Measurements from ENCODE around the gene FST.

FST gene, protein sequence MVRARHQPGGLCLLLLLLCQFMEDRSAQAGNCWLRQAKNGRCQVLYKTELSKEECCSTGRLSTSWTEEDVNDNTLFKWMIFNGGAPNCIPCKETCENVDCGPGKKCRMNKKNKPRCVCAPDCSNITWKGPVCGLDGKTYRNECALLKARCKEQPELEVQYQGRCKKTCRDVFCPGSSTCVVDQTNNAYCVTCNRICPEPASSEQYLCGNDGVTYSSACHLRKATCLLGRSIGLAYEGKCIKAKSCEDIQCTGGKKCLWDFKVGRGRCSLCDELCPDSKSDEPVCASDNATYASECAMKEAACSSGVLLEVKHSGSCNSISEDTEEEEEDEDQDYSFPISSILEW

DNA sequence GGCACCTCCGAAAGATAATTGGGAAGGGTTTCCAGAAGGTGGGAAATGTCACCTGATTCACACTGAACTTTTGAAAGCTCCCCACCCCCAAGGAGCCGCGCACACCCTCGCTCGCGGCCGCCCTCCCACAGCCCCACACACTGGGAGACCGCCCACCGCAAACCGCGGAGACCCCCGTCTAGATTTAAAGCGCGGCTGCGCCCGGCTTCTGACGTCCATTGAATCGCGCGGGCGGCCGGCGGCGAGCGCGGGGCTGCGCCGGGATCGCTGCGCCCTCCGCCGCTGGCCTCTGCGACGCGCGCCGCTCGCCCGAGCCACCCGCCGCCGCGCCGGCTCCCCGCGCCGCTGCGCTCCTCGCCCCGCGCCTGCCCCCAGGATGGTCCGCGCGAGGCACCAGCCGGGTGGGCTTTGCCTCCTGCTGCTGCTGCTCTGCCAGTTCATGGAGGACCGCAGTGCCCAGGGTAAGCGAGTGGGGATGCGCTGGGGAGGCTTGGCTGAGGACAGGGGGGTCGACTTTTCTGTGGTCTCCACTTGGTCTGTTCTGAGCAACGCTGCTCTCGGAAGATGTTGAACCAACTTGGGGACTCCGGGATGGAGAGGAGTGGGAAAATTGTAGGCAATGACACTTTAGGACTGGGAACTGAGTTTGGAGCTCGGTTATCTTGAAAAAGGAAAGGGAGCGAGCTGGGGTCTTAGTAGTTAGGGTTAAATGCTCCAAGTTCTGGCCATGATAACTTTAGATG, at the start of gene FST:
TSS of gene FST (plus strand) at position 214 of the 743 bp plus-strand sequence. CDS start at position 377, 163 bp downstream.
- no peak for FAIRE-seq

DNA sequence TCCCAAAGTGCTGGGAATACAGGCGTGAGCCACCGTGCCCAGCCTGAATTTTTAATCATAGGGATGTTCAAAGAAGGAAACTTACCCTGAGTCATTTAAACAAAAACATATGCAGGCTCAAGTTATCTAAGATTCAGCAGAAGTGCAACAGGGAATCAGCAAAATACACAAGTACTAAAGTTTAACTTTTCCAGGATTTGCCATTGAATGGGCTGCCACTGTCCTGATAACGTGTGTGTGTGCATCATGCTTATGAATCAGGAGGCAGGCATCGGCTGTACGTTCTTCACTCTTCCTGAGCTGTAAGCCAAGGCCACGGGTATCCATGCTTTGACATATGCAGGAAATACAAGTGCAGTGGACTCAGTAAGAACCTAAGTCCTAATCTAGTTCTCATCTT, 48.8 kb upstream of the FST start:
- no peak for FAIRE-seq

DNA sequence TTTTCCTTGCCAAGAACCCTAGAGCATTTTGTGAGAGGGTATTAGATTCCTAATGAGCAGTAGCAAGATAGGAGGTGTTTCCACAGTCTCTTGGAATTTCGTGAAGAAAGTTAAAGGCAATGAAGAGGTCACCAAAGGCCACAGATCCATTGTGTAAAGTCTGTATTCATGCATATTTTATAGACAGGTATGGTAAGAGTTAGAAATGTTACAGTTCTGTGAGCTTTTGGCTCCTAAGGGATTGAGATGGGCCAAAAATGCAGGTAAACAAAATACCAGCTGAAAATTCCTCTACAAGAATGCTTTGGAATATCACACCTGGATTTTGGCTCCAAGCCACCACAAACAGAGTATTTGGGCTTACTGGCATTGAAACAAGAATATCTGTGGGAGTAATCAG, 47.4 kb upstream of the FST start:
- no peak for FAIRE-seq

DNA sequence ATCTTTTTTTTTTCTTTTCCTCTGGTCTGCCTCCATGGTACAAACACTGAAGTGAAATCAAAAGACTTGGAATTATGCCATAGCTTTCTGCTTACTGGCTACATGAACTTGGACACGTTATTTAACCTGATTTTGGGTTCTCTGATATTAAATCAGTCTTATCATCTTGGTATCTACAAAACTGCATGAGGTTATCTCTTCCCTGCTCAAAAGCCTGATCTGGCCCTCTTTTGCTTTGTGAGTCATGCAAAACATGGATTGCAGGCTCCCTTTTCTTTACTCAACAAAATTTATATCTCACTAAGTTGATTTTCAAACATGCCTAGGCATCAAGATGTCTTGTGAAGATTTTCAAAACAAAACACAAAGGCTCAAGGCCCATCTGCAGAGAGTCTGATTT, 45.9 kb upstream of the FST start:
- FAIRE-seq: no peak

DNA sequence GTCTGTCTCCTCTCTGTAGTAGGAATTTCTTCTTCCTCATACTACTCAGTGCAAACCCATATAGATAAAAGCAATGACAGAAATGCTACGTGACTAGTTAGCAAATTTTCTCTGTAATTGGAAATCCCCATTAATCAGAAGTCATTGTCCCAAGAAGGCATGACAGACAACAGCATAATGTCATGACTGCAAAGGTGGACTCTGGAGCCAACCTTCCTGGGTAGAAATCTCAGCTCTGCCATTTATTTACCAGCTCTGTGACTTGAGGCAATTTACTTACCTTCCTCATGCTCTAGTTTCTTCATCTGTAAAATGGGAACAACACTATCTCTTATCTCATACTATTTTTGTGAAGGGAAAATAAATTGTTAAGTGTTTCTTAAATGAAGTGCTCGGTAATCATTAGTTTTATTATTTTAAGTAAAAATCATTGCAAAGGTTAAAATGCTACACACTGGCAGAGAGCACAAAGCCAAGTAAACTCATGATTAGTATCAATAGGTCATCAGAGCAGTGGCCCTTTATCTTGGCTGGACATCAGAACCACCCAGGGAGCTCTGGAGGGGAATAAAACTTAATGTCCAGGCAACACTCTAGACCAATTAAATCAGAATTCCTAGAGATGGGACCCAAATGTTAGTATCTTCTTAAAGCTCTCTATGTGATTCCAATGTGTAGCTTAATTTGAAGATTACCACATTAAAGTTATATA, 43.8 kb upstream of the FST start:
- no peak for FAIRE-seq

DNA sequence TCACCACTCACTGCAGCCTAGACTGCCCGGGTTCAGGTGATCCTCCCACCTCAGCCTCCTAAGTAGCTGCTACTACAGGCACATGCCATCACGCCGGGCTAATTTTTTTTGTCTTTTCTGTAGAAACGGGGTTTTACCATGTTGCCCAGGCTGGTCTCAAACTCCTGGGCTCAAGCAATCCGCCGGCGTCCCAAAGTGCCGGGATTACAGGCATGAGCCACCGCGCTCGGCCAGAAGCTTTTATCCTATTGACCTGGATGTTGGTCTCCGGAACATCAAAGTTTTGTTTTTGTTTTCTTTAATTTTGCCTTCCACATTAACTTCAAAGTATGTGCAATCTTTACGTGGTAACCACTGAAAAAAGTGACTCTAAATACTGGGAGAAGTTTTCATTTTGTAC, 42.4 kb upstream of the FST start:
- FAIRE-seq: no peak

DNA sequence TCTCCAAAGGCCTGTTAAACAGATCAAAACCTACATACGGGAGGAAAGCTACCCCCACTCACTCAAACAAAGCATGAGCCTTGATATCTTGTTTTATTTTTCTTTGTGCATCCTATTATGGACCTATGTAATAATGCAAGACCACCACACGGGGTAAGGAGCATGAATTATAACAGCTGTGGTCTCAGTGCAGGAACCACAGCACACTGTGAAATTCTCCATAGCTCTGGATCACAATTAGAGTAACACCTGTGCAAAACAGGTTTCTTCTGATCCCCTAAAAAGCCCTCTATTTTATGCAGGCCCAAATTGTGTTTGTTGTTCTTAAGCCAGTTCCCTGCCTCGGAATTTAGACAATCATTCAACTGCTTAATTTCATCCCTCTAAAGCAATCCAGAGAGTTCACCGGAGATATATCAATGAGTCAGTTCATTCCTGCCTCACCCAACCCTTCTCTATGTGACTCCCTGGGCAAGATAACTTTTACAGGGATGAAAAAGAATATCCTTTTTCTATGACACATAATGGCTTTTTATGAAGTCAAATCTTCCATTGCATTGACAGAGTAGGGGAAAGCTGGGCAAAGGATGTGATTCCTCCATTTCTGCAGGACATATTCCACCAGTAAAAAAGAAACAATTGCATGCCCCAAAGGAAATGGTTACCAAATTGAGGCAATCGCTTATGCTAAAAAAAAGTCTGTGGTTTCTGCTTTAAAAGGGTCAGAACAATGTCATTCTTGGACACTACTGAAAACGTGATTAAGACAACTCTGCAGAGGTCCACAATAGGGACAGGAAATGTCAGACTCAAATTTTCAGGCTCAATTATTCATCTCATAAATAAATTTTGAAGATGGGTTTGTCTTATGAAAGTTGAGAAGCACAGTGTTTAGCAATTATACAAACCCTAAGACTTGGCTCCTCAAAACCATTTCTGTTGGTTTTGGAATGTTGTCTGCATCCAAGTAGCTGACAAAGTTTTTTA, 41.6 kb upstream of the FST start:
- FAIRE-seq: no peak

DNA sequence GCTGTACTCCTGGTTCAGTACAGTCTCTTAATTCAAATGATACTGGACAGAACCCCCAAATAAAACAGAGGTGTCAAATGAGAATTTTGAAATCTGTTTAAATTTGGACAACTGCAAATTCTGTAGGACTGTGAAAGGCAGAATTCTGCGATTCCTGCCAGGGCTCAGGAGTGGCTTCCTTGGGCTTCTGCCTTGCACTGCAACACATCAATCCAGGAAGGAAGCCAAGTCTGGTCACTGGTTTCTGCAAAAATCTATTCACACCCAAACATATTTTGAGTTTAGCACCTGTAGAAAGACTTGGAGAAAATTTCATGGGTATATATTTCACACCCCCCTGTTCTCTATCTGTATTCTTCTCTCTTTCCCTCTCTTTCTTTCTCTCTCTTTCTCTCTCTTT, 37.5 kb upstream of the FST start:
- no peak for FAIRE-seq

DNA sequence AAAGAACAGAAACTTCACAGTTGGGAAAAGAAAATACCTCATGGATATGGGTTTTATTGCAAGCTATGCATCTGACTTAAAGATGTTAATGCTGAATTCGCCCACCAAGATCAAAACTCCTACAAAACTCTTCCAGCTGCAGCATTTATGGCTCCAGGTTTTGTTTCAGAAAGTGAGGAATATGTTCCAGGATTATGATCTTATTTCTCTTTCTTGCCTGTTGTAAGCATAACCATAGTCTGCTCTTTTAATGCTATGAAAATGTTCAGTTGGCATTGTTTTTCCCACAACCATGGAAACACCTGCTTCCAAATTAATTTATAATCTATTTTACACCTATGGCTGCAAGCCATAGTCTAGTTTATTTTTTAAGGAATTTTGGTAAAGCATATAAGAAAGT, 34.9 kb upstream of the FST start:
- FAIRE-seq: no peak

DNA sequence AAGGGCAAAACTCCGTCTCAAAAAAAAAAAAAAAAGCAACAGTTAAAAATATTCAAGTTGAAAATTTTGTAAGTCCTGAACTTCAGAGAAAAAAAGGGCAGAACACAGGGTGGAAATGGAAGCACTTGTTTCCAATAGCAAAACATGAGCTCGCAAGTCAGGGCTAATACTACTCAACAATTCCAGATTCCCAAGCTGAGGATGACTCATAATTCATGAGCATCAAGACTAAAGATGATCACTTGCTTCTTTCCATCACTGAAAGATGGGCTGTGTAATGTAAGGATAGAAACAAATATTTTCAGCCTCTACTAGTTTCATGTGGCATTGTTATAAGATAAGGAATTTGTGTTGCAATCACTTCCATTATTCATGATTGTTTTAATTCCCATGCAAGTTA, 33.5 kb upstream of the FST start:
- no peak for FAIRE-seq

DNA sequence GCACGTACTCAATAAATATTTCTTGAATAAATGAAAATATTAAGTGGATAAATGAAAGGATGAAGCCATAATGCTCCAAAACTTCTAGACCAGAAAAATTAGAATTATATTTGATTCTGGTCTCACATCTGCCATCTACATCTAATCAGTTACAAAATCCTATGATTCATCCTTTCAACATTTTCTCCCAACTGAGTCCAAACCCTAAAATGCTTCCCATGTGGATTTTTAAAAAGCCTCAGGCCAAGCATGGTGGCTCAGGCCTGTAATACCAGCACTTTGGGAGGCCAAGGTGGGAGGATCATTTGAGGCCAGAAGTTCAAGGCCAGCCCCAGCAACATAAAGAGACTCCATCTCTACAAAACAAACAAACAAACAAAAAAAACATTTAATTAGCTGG, 31.6 kb upstream of the FST start:
- no peak for FAIRE-seq

DNA sequence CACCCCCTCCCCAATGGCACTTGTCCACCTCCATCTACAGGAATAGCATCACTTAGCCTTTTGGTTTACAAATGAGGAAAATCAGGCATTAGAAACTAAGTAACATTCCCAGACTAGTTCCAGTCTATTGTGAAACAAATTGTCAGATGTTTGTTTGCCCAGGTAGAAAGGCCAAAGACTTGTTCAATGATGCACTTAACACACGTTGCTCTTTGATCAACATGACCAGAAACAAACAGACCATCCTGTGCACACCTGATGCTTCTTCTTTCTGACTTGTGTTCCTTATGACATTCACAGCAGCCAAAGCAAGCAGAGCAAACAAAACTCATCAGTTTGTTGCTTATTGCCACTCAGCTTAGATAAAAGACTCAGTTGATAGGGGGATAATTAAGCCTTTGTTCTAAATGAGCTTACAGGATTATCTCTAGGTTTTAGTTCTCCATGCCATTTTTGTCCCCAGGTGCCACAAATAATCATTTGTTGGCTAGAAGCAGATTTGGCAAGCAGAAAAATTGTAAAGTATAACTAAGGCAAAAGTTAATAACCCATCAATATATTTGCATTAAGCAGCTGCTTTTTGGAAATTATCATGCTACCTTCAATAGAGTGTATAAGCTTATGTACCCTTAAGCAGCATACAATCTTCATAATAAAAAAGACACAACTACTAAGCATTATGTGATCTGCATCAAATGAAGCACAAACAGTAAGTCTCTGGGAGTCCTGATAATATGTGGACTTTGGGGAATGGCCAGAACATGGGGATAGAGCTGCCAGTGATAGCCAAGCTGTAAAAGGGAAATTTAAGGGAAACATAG, 26.3 kb upstream of the FST start:
- no peak for FAIRE-seq

DNA sequence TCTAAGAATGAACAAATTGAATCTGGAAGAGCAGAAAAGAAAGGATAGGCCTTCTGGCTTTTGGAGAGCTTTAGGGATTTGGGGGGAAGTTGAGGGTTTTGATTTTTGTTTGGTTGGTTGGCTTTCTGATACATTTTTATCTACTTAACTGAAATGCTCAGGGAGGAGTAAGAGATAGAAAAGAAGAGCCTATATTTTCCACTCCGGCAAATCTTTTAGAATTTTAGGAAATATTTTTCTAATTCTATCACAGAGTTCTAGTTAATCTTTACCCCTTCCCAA, 25.8 kb upstream of the FST start:
- FAIRE-seq: no peak

DNA sequence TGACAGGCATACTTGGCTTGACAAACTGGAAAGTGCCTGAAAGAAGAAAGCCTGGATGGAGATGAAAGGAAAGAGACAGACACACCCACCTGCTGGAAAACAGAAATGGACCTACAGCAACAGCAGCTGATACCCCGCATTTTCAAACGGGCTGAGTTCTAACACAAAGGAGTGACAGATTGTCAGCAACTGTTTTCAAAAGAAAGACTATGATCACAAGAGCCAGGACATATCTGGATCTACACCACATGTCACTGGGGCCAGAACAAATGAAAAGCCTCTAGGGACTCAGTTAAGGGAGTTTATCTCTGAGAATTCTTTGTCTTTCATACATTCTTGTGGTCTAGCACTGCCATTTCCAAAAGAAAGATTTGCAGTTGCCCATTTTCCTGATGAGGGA, 24.1 kb upstream of the FST start:
- no peak for FAIRE-seq

DNA sequence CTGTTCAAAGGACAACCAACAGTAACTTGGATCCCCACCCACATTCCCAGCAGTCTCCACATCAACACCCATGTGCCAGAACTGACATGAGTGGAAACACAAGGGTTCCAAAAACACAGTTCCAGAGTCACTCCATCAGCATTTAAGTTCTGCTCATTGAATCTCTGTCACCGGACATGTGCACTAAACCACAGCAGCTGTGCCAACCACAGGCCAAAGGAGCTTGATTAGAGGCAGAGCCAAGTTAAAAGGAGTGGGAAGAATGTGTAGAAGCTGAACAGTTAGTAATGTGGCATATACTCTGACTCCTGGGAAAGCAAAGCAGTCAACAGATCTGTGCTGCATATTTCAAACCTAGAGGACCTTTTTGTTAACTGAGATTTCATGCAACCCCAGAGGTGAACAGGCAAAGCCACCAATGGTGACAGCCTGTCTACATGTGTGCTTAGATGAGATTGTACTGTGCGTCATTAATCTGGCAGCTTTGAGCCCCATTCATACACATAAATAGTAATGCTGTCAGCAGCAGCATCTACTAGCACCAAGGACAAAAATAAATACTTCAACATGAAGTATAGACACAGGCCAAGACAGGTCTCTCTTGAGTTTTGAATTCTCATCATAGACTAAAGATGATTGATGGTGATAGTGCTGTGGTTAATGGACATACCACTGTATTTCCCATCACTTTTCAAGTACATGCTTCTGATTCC, 16.4 kb upstream of the FST start:
- FAIRE-seq: no peak

DNA sequence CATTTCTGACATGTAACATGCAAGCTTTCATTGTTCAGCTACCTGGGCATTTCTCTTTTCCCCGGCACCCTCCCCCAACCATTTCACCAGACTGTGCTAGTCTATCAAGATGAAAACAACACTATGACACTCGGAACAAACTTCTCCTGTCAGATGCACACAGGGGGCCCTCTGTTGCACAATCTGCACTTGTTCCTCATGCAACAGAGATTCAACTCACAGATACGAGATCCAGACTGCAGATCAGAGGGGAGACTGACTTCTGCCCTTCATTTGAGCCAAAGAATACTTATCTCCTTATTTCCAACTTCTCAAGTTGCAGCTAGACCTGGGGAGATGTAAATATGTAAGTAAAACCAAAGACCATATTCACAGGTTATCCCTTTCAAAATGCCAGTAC, 15.7 kb upstream of the FST start:
- FAIRE-seq: no peak

DNA sequence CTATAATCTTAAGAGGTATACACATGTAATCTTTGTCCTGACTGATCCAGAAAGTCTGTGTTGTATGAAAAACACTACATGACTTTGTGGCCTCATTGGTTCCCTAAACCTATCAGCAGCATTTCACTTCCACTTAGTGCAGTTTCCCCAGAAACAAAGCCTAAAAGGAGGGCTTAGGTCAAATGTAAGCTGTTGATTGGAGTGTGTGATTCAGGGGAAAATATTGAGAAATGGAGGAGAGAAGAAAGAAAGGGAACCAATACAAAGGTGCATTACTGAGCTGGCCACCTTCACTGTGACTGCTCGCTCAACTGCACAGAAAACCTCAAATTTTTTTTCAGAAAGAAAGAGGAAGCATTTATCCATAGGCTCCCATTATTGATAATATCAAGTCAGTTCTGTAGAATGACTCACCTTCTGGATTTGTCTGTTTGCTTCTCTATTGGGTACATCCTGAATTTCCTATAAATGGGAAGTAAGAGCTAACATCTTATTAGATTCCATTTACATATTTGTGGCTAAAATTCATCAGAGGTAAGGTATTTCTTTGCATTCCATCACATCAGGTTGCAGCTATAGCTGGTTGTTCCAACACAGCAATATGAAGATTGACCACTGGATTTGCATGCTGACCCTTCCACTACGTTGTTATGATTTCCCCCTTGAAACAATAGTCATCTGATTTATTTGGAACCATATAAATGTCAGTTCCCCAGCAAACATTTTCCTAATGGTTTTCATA, 10.3 kb upstream of the FST start:
- FAIRE-seq: no peak

DNA sequence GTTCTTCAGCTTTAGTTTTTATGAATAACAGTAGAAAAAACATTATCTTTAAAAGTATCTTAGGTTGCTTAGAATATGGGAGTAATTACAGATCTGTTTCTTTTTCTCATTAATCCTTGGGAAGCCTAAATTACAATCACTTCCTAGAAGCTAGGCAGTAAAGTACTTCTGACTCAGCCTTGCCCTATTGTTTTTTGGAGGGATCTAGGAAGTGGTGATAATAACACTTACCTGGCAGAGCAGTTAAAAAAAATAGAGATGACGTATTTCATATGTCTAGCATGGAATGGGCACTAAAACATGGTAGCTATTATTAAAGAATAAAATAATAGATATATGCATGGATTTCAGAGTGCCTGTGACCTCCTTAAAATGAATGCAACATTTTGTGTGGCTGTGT, 8.2 kb upstream of the FST start:
- FAIRE-seq: no peak

DNA sequence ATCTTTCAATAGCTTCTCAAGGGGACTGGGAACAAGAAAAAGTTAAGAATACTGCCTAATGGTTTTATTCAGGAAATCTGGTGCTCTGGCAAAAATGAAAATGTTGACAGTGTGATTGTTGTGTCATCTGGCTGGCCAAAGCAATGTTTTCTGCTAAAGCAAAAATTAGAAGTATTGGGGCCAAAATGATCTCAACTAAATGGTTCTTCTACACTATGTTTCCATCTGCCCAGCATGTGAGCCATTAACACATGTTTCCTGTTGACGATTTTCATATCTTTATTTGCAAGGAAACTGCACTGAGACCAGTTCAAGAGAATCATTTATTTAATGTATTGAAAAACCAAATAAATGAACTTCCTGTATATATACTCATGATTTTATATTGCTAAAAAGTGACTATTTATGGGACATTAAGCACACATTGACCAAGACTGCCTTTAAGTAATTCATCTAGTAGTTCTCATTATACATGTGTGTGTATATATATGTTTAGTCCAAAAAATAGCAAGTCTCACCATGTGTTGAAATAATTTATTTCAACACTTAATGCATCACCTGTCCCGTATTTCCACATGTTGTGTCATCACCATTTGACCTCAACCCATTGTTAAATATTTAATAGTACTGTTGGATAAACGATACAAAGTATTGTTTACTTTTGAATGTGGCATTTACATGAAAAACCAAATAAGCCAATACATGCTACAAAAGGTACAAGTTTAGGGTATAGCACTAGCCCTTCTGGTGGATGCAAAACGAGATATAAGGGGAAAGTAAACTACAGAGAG, 7.5 kb upstream of the FST start:
- FAIRE-seq: no peak

DNA sequence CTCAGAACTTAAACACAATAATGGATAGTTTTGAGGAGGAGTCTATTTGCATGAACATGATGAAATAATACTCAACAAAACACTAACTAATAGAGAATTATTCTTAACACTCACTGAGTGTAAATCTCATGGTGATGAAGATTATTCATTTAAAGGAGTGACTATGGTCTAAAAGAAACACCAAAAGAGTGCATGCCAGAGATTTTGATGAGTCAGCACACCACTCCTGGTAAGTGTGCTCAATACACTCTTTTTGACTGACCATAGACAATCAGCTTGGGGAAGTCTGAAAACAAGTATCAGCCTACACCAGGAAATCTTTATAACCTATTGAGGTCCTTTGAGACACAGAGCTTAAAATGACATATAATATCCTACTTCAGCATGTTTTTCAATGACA, 6.8 kb upstream of the FST start:
- no peak for FAIRE-seq
